Left kidney (tissue), 2 donors: ENCODE data around the gene BOLA2B. TPM values are rescaled to one million over a fixed set of nuclear protein-coding genes. Genes with fewer than 3 reads are reported as not detected.
"Not testable (repeated sequence)": the region's sequence is repeated elsewhere in the genome, so short reads cannot be mapped to it uniquely, and the experiment has no call there.

ENCODE experiments used
- DNase-seq: peaks from one replicate; pipeline ENCODE4 v3.0.0-alpha.2; 2013
- polyA plus RNA-seq: library from polyadenylated mRNA; unstranded; fragments of 120-200 nt; gene quantifications from one replicate; pipeline ENCODE4 v1.2.1, GENCODE V29; 2013; ENCODE audit not compliant: insufficient read length

BOLA2B gene
- polyA plus RNA-seq, 1 donor, result 23.4 TPM

DNA sequence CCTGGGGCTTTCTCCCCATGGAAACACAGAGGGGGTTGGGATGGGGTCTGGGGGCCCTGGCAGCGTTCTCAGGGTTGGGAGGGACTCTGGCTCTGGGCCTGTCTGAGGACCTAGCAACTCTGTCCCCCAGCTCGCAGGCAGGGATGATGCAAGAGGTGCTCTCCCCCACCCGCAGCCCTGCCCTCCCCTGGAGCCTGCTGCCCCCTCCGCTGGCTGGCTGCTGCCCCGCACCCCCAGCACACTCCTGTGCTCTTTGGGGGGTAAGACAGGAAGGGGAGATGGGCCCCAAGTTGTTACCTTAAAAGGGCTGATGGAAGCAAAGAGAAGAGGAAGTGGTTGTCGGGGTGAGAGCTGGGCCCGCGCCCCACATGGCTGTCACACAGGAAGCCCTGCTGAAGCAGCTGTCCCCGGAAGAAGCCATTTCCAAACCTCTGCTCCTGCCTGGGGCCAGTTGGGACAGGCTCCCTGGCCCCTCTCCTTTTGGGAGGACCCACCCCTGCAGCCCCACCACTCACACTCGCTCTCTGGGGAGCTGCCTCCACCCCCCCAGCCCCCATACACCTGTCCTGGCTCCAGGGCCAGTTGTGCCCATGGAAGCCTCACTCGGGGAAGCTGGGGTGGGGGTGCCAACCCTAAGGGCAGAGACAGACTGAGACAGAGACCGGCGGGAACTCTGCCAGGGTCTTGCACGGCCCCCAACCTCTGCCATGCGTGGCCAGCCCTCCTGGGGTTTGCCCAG is 7.6 kb downstream of the BOLA2B start:
- no peak for DNase-seq

DNA sequence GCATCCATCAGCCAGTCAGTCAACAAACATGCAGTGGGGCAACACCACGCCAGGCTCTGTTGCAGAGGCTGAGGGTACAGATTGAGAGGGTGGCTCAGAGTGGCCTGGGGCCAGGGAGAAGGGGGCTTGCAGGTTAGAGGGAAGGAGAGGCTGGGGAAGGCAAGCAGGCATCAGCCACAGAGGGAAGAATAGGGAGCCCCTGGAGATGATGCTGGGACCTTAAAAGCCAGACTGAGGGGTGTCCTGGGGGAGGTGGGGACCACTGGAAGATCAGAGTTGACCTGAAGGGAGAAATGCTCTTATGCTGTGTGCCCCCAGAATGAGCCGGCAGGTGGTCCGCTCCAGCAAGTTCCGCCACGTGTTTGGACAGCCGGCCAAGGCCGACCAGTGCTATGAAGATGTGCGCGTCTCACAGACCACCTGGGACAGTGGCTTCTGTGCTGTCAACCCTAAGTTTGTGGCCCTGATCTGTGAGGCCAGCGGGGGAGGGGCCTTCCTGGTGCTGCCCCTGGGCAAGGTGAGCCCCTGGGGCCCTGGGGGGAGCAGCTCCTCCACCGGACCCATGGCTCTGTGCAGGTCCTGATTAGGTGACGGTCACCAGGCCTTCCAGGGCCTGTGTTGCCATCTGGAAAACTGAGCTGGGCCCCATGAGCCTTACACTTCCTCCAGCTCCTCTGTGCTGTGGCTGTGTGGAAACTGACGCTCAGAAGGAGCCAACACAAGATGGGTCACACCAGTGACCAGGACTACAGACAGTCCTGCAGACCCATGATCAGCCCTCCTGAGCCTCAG is 8.4 kb downstream of the BOLA2B start:
- DNase-seq, result no peak

DNA sequence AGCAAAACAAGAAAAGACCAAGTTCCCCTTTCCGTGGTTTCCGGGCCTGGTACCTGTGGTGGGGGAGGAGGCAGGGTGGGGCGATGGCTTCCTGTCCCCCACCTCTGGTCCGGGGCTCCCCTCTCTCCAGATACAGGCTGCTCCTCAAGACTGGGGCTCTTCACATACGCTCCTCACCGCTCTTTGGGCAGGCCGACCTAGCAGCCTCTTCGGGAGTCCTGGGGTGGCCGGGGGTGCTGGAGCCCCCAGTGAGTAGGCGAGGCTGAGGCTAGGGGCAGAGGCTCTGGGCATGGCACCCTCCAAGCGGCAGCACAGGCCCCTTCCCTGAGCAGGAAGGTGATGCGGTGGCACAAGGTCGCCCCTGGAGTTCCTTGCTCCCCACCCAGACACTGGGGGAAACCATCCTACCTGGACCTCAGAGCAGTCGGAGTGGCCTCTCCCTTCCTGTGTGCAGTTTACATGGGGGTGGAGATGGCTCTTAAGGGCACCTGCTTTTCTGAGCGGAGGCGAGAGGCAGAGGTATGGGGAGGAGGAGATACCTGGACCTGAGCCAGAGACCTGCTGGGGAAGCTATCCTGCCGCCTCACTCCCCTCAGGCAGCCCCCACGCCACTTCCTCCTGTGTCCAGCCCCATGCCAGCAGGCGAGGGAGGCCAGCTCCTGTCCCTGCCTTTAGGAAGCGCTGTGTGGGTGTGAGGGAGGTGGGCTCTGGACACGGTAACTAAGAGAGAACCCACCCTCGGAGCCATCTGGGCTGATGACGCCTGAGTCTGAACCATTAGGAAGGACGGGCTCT is 9.2 kb downstream of the BOLA2B start:
- DNase-seq, result no peak

DNA sequence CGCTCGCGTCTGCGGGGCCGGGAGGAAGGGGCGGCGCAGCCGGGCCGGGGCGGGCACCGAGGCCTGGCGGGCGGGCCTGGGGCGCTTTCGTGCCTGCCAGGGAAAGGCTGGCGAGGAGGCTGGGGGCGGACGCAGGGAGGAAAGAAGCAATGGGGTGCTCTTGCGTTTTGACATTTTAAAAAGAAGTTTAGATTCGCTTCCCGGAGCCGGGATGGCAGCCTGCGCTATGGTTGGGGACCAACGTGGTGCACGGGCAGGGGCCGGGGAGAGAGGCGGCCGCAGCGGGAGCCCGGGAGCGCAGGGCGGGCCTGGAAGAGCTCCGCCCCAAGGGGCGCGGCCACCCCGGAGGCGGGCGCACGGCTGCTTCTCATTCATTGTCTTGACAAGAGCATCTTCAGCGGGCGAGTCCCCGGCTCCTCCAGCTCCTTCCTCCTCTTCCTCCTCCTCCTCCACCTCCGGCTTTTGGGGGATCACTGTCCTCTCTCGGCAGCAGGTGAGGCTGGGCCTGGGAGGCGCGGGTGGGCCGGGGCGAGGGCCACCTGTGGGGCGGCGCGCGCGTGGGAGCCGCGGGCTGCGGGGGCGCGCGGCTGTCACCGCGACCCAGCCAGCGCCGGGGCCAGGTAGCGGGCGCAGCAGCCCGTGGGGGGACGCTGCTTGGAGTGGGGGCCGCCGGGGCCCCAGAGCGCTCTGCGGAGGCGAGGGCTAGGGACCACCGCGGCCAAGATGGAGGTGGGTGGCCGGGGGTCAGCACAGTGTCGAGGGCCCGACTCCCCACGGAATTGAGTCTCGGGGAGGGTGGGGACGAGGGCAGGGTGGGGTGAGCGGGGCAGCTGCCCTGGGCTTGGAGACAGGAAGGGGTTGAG is 10.0 kb downstream of the BOLA2B start, which contains the start of gene CORO1A:
Gene CORO1A, plus strand, starts transcription at position 370 of the 863 bp plus-strand sequence. CDS start 1,608 bp downstream, outside the sequence.
- DNase-seq, result peak; percentile 75

GRCh38 chr16:30180741-30181140 is 12.7 kb downstream of the BOLA2B start:
- DNase-seq, result no peak

- DNase-seq, result no peak
These were observed 13.5 kb downstream of the BOLA2B start for GRCh38 chr16:30179931-30180330.

GRCh38 chr16:30179195-30179594 is 14.3 kb downstream of the BOLA2B start:
- no peak for DNase-seq

DNA sequence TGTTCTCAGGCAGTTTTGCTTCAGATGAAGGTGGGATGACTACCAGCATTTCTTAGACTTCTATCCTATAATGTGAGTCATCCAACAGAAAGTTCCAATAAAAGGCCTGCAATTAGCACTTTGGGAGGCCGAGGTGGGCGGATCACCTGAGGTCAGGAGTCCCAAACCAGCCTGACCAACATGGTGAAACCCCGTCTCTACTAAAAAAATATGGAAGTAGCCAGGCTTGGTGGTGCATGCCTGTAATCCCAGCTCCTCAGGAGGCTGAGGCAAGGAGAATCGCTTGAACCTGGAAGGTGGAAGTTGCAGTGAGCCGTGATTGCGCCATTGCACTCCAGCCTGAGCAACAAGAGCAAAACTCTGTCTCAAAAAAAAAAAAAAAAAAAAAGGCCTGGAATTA is 16.6 kb downstream of the BOLA2B start:
- DNase-seq, result not testable (repeated sequence)

DNA sequence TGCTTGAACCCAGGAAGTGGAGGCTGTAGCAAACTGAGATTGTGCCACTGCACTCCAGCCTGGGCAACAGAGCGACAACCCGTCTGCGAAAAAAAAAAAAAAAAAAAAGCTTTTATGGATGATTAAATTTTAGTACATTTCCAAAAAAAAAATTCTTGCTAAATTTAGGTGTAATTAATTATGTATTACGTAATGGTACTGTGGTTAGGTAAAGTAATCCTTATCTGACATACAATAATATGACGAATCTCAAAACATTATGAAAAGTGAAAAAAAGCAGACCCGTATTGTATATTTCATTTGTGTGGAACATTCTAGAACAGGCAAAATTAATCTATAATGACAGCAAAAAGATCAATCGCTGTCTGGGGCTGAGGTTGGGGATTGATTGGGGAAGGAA is 20.4 kb downstream of the BOLA2B start:
- DNase-seq, result no peak

DNA sequence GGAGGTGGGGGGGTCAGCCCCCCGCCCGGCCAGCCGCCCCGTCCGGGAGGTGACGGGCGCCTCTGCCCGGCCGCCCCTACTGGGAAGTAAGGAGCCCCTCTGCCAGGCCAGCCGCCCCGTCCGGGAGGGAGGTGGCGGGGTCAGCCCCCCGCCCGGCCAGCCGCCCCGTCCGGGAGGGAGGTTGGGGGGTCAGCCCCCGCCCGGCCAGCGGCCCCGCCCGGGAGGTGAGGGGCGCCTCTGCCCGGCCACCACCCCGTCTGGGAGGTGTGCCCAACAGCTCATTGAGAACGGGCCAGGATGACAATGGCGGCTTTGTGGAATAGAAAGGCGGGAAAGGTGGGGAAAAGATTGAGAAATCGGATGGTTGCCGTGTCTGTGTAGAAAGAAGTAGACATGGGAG is 23.3 kb downstream of the BOLA2B start:
- DNase-seq, result not testable (repeated sequence)

GRCh38 chr16:30169416-30169815 is 24.1 kb downstream of the BOLA2B start:
- DNase-seq, result not testable (repeated sequence)

DNA sequence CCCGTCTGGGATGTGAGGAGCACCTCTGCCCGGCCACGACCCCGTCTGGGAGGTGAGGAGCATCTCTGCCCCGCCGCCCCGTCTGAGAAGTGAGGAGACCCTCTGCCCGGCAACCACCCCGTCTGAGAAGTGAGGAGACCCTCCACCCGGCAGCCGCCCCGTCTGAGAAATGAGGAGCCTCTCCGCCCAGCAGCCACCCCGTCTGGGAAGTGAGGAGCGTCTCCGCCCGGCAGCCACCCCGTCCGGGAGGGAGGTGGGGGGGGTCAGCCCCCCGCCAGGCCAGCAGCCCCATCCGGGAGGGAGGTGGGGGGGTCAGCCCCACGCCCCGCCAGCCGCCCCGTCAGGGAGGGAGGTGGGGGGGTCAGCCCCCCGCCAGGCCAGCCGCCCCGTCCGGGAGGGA is 24.7 kb downstream of the BOLA2B start:
- not testable (repeated sequence) for DNase-seq

GRCh38 chr16:30166202-30166902 is 27.1 kb downstream of the BOLA2B start:
- no peak for DNase-seq

DNA sequence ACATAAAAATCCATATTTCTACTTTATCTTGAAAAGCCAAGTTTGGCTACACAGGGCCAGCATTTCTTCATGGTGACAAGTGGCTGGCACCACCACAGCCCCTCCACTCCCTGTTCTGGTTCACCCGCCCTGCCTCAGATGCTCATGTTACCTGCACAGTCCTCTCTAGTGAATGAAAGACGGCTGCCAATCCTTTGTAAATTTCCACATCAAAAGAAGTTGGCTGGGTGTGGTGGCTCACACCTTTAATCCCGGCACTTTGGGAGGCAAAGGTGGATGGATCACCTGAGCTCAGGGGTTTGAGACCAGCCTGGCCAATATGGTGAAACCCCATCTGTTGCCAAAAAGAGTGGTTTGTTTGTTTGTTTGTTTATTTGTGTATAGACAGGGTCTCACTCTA is 29.9 kb downstream of the BOLA2B start:
- no peak for DNase-seq

DNA sequence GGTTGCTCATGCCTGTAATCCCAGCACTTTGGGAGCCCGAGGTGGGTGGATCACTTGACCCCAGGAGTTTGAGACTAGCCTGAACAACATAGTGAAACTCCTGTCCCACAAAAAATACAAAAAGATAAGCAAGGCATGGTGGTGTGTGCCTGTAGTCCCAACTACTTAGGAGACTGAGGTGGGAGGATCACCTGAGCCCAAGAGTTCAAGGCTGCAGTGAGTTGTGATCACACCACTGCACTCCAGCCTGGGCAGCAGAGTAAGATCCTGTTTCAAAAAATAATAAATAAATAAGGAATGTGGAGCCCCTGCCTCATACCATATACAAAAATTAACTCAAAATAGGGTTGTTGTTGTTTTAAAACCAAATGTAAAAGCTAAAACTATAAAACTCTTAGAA is 36.3 kb downstream of the BOLA2B start:
- DNase-seq, result no peak

DNA sequence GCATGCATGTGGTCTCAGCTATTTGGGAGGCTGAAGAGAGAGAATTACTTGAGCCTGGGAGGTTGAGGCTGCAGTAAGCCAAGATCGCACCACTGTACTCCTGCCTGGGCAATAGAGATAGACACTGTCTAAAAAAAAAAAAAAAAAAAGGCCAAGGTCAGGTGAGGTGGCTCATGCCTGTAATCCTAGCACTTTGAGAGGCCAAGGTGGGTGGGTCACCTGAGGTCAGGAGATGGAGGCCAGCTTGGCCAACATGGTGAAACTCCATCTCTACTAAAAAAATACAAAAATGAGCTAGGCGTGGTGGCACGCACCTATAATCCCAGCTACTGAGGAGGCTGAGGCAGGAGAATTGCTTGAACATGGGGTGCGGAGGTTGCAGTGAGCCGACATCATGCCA is 38.3 kb downstream of the BOLA2B start:
- DNase-seq, result no peak

DNA sequence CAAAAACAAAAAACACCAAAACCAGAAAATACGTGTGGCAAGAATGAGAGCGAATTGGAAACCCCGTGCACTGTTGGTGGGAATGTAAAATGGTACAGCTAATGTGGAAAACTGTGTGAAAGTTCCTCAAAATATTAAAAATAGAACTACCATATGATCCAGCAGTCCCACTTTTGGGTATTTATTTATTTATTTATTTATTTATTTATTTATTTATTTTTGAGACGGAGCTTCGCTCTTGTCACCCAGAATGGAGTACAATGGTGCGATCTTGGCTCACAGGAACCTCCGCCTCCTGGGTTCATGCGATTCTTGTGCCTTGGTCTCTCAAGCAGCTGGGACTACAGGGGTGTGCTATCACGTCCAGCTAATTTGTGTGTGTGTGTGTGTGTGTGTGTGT is 40.9 kb downstream of the BOLA2B start:
- DNase-seq, result no peak

DNA sequence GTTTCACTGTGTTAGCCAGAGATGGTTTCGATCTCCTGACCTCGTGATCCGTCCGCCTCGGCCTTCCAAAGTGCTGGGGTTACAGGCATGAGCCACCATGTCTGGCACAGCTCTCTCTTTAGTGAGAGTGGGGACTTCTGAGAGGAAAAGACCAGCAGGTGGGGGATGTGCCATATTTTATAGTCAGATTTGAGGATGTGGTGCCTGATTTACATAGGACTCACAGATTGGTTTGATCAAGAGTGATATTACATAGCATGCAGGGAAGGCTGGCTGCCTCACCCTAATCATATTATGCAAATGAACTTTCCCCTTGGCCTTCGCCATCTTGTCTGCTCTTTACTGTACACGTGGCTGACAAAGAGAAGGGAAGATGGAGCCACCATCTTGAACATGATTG is 42.4 kb downstream of the BOLA2B start:
- DNase-seq, result no peak

DNA sequence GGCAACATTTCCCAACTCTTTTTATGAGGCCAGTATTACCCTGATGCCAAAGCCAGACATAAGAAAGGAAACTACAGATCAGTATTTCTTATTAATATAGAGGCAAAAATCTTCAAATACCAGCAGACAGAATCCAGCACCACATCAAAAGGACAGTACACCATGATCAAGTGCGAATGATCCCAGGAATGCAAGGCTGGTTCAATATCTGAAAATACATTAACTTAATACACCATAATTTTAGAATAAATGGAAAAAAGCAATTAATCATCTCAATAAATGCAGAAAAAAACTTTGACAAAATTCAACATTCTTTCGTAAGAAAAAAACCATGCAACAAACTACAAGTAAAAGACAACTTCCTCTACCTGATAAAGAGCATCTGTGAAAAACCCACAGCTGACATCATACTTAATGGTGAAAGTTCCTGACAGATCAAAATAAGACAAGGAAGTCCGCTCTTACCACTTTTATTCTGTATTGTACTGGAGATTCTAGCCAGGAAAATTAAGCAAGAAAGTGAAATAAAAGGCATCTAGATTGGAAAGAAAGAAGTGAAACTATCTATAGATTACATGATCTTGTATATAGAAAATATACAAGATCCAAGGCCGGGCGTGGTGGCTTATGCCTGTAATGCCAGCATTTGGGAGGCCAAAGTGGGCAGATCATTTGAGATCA is 44.1 kb downstream of the BOLA2B start:
- no peak for DNase-seq

GRCh38 chr16:30147843-30148510 is 45.5 kb downstream of the BOLA2B start:
- no peak for DNase-seq
